Lower leg skin (tissue), 4 donors: ENCODE data around the gene DEDD2. TPM values are rescaled to one million over a fixed set of nuclear protein-coding genes. Genes with fewer than 3 reads are reported as not detected.

Source experiments
- DNase-seq, 2 donors: peaks; one replicate each; pipeline ENCODE4 v3.0.0-alpha.2; 2019; ENCODE audit warnings: low spot score in 2 of 2
- H3K4me3 ChIP-seq: fragments of 200-600 bp; sonication (generic); 2 replicates; pipeline ENCODE4 v1.5.1; 2017; ENCODE audit warnings: mild to moderate bottlenecking, low read depth; ENCODE audit not compliant: poor library complexity, severe bottlenecking
- CTCF ChIP-seq, 3 donors: fragments of 450-650 bp; IDR thresholded peaks; one replicate each; pipeline ENCODE4 v1.5.1; 2016; ENCODE audit warnings: antibody characterized with exemption in 3 of 3, mild to moderate bottlenecking in 3 of 3, moderate library complexity in 2 of 3
- POLR2A ChIP-seq, 2 donors: fragments of 450-650 bp; IDR thresholded peaks; one replicate each; pipeline ENCODE4 v1.6.1; 2016 to 2017; ENCODE audit warnings: antibody characterized with exemption in 2 of 2, mild to moderate bottlenecking in 1 of 2, moderate library complexity in 1 of 2
- WGBS, 2 donors: methylation state at CpG; one replicate each; pipeline ENCODE4 v1.1.5; 2018; 5-methylcytosine and 5-hydroxymethylcytosine counted together
- intact Hi-C: fragments of 100-400 bp; cut with DNase I; formaldehyde crosslinking; loops from one replicate; pipeline ENCODE4 v1.15.0; 2023; ENCODE audit warnings: low total_unique reads
- total RNA-seq, 4 donors: library from RNA; depleted of rRNA; stranded (reverse); fragments of >200 nt; gene quantifications; one replicate each; pipeline ENCODE4 v1.1.0, GENCODE V29; 2016

DEDD2 gene
- total RNA-seq, 4 donors from 2014 or later, result 82.9 to 135 (median 93.5) TPM

- TF ChIP-seq CTCF (IDR thresholded peaks at IDR 0.05), result no peak
- TF ChIP-seq POLR2A (IDR thresholded peaks at IDR 0.05), result no peak
- DNase-seq, result no peak
- 55 to 59% methylated on average over 6 of the region's 6 CpGs for WGBS, 2 donors
- no peak overlapping the region for H3K4me3 ChIP-seq
- intact Hi-C loops, result no loop called here
Measured at GRCh38 chr19:42174958-42175734, 42.3 kb downstream of the DEDD2 start.

GRCh38 chr19:42174188-42174587 is 43.3 kb downstream of the DEDD2 start:
- intact Hi-C loops, result no loop called here
- H3K4me3 ChIP-seq, result no peak overlapping the region
- no peak for TF ChIP-seq POLR2A (IDR thresholded peaks at IDR 0.05)
- no peak for DNase-seq
- WGBS, 2 donors, result 92 to 94% methylated on average over 11 of the region's 11 CpGs

GRCh38 chr19:42173695-42174094 is 43.8 kb downstream of the DEDD2 start:
- intact Hi-C loops, result no loop called here
- 76 to 77% methylated on average over 5 of the region's 5 CpGs for WGBS, 2 donors
- DNase-seq, result no peak
- TF ChIP-seq CTCF (IDR thresholded peaks at IDR 0.05) (no peak), POLR2A (IDR thresholded peaks at IDR 0.05) (no peak)
- no peak overlapping the region for H3K4me3 ChIP-seq

GRCh38 chr19:42172261-42172660 is 45.2 kb downstream of the DEDD2 start:
- no peak overlapping the region for H3K4me3 ChIP-seq
- WGBS, 2 donors, result 94 to 95% methylated on average over 7 of the region's 7 CpGs
- TF ChIP-seq CTCF (IDR thresholded peaks at IDR 0.05) (no peak), POLR2A (IDR thresholded peaks at IDR 0.05) (no peak)
- DNase-seq, result no peak
- intact Hi-C loops, result no loop called here

GRCh38 chr19:42170715-42171114 is 46.8 kb downstream of the DEDD2 start:
- WGBS, 2 donors, result 85 to 86% methylated on average over 16 of the region's 16 CpGs
- no peak for TF ChIP-seq CTCF (IDR thresholded peaks at IDR 0.05)
- TF ChIP-seq POLR2A (IDR thresholded peaks at IDR 0.05), result no peak
- no peak overlapping the region for H3K4me3 ChIP-seq
- intact Hi-C loops, result no loop called here
- no peak for DNase-seq

GRCh38 chr19:42169486-42170413 is 47.7 kb downstream of the DEDD2 start:
- intact Hi-C loops, result no loop called here
- no peak overlapping the region for H3K4me3 ChIP-seq
- TF ChIP-seq CTCF (IDR thresholded peaks at IDR 0.05) (no peak), POLR2A (IDR thresholded peaks at IDR 0.05) (no peak)
- WGBS, 2 donors, result 78 to 80% methylated on average over 19 of the region's 19 CpGs
- no peak for DNase-seq
